ENCODE data around the gene MPL.

DNA sequence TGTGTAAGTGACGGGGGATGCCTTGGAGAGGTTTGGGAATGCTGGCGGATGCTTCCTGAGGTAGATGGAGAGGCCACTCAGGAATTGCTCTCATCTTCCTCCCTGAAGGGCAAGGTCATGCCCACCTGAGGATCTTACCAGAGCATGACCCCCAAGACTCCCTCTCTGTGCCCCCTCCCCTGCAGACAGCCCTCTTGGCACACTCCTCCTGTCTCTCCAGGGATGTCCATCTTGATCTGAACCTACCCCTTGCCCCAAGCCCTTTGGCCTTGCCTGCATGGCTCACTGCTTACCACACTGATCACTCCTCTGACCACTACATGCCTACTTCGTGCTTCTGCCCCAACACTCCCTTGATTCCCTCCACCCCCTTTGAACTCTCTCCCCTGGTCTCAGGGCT lies 17.9 kb upstream of the MPL start:
- no peak for TF ChIP-seq CTCF (IDR thresholded peaks at IDR 0.05; ENCODE audit: low read depth, low read length)
- TF ChIP-seq POLR2A (IDR thresholded peaks at IDR 0.05; ENCODE audit: extremely low read depth, insufficient read length): no peak
